G401 (cell line): Measurements from ENCODE around the gene HBA1. TPM values are rescaled to one million over a fixed set of nuclear protein-coding genes. Genes with fewer than 3 reads are reported as not detected.
A peak's percentile ranks its signal among the peaks of the same experiment; 100 is the strongest.
"Not testable (repeated sequence)": the region's sequence is repeated elsewhere in the genome, so short reads cannot be mapped to it uniquely, and the experiment has no call there.

Experiments used
- DNase-seq: peaks from one replicate; pipeline ENCODE4 v3.0.0-alpha.2; 2015; ENCODE audit warnings: low spot score
- in situ Hi-C: cut with HindIII; loops from 2 replicates; pipeline ENCODE4 v1.10.0; 2016; ENCODE audit warnings: low sequenced_read_pairs, mixed read lengths
- total RNA-seq: library from RNA; depleted of rRNA; stranded (reverse); fragments of >200 nt; shearing (Covaris generic); gene quantifications from 2 replicates; pipeline ENCODE4 v1.2.3, GENCODE V29; 2014

HBA1 gene
- total RNA-seq, 1 experiment from 2014 or later: not detected

GRCh38 chr16:173211-173854 lies 3.1 kb upstream of the HBA1 start:
- in situ Hi-C loops, DNase-seq: not testable (repeated sequence)

- DNase-seq, in situ Hi-C loops: not testable (repeated sequence)
Measured at GRCh38 chr16:173928-174769, 2.3 kb upstream of the HBA1 start.

DNA sequence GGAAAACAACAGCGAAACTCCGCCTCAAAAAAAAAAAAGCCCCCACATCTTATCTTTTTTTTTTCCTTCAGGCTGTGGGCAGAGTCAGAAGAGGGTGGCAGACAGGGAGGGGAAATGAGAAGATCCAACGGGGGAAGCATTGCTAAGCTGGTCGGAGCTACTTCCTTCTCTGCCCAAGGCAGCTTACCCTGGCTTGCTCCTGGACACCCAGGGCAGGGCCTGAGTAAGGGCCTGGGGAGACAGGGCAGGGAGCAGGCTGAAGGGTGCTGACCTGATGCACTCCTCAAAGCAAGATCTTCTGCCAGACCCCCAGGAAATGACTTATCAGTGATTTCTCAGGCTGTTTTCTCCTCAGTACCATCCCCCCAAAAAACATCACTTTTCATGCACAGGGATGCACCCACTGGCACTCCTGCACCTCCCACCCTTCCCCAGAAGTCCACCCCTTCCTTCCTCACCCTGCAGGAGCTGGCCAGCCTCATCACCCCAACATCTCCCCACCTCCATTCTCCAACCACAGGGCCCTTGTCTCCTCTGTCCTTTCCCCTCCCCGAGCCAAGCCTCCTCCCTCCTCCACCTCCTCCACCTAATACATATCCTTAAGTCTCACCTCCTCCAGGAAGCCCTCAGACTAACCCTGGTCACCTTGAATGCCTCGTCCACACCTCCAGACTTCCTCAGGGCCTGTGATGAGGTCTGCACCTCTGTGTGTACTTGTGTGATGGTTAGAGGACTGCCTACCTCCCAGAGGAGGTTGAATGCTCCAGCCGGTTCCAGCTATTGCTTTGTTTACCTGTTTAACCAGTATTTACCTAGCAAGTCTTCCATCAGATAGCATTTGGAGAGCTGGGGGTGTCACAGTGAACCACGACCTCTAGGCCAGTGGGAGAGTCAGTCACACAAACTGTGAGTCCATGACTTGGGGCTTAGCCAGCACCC lies 1.2 kb upstream of the HBA1 start:
- in situ Hi-C loops: no loop called here
- DNase-seq: no peak

- DNase-seq, in situ Hi-C loops: not testable (repeated sequence)
Measured at GRCh38 chr16:176006-176405, 474 bp upstream of the HBA1 start.

- DNase-seq: no peak
- in situ Hi-C loops: no loop called here
Measured at GRCh38 chr16:177394-177822, 928 bp downstream of the HBA1 start.

GRCh38 chr16:177981-178667 lies 1.6 kb downstream of the HBA1 start:
- in situ Hi-C loops: no loop called here
- DNase-seq: no peak

GRCh38 chr16:178668-179015 lies 2.2 kb downstream of the HBA1 start:
- DNase-seq: no peak
- in situ Hi-C loops: no loop called here

GRCh38 chr16:179211-180092 lies 3.0 kb downstream of the HBA1 start:
- DNase-seq: no peak
- in situ Hi-C loops: no loop called here

DNA sequence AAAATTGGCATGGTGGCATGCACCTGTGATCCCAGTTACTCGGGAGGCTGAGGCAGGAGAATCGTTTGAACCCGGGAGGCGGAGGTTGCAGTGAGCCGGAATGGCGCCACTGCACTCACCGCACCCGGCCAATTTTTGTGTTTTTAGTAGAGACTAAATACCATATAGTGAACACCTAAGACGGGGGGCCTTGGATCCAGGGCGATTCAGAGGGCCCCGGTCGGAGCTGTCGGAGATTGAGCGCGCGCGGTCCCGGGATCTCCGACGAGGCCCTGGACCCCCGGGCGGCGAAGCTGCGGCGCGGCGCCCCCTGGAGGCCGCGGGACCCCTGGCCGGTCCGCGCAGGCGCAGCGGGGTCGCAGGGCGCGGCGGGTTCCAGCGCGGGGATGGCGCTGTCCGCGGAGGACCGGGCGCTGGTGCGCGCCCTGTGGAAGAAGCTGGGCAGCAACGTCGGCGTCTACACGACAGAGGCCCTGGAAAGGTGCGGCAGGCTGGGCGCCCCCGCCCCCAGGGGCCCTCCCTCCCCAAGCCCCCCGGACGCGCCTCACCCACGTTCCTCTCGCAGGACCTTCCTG lies 3.7 kb downstream of the HBA1 start, which contains the start of gene HBQ1:
Gene HBQ1, plus strand, starts transcription at position 359 of the 575 bp plus-strand sequence. Its CDS starts 28 bp downstream, at position 387.
- in situ Hi-C loops: no loop called here
- DNase-seq: no peak

DNA sequence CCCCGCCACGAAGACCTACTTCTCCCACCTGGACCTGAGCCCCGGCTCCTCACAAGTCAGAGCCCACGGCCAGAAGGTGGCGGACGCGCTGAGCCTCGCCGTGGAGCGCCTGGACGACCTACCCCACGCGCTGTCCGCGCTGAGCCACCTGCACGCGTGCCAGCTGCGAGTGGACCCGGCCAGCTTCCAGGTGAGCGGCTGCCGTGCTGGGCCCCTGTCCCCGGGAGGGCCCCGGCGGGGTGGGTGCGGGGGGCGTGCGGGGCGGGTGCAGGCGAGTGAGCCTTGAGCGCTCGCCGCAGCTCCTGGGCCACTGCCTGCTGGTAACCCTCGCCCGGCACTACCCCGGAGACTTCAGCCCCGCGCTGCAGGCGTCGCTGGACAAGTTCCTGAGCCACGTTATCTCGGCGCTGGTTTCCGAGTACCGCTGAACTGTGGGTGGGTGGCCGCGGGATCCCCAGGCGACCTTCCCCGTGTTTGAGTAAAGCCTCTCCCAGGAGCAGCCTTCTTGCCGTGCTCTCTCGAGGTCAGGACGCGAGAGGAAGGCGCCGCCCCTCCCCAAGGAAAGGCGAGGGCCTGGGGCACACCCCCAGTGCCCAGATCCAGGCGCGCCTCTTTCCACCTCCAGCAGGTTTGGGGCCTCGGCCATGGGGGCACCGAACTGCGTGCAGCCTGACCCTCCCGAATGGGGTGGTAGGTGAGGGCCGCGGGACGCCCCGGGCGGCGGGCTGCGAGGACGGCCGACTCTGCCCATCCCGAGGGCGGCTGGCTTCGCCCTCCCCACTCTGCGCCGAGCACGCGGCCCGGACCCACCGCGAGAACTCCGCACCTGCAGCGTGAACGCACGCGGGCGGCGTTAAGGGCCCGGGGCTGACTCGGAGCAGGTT lies 4.4 kb downstream of the HBA1 start:
- DNase-seq: peak; percentile 49
- in situ Hi-C loops: no loop called here

DNA sequence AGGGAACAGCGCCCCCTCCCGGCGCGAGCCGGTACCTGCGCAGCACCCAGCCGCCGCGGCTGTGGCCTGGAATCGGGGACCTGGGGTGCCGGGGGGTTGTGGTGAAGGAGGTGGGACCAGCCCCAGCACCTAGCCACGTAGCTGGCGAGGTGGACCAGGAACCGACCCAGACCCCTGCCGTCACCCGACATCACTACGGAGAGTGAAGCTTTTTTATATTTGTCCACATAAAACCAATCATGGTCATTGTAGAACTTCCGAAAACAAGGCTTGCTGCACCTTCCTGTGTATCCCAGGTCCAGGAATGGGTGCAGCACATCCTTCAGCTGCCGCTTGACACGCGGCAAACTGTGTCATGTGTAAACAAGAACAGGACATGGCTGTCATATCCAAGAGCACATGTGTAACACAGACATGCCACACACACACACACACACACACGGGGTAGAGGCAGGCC lies 5.1 kb downstream of the HBA1 start:
- DNase-seq: peak; percentile 19

DNA sequence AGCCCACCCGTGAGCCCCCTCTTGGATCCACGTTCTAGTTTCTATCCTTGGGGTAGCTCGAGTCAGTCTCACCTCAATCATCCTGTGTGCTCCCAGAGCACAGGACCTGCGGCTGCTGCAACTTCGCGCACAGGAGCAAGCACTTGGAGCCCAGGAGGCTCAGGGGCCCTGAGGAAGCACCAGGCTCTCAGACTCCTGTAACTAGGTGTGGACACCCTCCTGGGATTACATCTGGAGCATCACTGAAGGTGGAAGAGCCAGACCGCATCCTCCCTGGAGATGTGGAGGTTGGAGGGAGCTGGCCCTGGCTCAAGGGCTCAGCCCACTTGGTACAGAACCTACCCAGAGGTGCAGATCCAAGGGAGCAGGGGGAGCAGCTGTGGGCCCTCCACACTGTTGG lies 6.5 kb downstream of the HBA1 start:
- in situ Hi-C loops: no loop called here

More for the DNA sequence above, 5.1 kb downstream of the HBA1 start:
- in situ Hi-C loops: no loop called here

DNA sequence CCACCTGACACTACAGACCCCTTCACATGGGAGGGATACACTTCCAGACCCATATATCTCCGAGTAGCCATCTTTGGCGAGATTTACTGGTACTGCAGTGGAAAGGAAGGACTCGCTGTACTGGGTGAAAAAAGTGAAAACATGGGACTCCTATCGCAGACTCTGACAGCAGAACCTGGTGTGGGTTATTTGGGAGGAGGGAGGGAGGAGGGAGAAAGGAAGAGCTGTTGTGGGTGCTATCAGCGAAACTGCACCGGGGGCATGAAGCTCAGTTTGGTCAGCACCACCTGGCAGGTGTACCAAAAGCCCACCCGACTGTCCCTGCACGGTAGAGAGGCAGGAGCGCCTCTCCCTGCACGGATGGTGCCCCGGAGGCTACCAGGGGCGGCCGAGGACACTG lies 8.7 kb downstream of the HBA1 start:
- no peak for DNase-seq

More for the DNA sequence above, 6.5 kb downstream of the HBA1 start:
- DNase-seq: no peak

DNA sequence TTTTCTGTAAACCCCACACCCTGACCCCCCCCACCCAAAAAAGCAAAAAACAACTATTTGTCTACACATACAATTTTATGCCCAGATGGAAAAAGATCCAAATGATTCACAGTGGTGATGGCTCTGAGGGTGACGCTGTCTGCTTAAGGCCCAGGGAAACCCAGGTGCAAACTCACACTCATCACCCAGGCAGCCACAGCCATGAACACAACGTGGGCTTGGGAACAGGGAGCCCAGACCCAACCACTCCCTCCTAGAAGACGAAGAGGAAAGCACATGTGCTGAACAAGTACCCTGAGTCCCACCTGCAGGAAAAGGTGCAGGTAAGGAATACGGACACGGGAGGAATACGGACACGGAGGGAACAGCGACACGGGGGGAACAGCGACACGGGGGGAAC lies 9.2 kb downstream of the HBA1 start:
- DNase-seq: no peak
- in situ Hi-C loops: no loop called here

More for the DNA sequence above, 8.7 kb downstream of the HBA1 start:
- in situ Hi-C loops: no loop called here

DNA sequence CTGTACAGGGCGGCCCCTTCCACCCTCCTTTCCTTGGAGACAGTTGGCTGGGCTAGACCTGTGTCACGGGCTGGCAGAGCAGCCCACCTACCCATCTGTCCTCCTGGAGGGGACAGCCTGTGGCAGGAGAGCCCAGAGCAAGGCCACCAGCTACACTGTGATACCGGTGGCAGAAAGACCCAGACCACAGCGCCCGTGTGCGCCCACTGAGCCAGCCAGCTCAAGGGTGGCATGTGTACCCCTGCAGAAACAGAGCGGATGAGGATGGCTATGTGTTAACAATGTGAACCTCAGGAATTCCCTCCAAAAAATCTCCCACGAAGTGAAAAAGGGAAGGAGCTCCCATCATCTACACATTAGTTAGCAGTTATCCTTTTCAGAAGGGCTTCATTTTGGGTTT lies 10.8 kb downstream of the HBA1 start:
- in situ Hi-C loops: no loop called here

DNA sequence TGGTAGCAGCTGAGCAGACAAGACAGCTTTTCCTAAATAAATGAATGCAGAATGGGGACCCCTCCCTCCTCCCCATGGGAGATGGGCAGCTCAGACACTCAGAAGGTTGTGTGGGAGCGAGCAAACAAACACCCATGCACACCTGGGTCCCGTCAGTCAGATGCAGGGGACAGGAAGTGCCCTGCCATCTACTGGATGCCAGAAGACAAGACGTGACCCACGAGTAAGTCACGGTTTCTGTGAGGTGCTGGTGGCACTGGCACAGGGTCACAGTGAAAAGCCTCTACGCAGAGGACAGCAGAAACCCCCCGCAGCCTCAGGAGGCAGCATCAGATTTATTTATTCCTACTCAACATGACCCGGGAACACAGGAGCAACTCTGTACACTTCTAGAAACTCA lies 12.2 kb downstream of the HBA1 start:
- in situ Hi-C loops: no loop called here

More for the DNA sequence above, 10.8 kb downstream of the HBA1 start:
- DNase-seq: no peak

More for the DNA sequence above, 12.2 kb downstream of the HBA1 start:
- no peak for DNase-seq
